ENCODE measurements around the gene ROBO2. TPM values are rescaled to one million over a fixed set of nuclear protein-coding genes. Genes with fewer than 3 reads are reported as not detected.

Gene ROBO2
- total RNA-seq, 2 donors from 2014 or later, result 1.4 to 3.4 TPM

DNA sequence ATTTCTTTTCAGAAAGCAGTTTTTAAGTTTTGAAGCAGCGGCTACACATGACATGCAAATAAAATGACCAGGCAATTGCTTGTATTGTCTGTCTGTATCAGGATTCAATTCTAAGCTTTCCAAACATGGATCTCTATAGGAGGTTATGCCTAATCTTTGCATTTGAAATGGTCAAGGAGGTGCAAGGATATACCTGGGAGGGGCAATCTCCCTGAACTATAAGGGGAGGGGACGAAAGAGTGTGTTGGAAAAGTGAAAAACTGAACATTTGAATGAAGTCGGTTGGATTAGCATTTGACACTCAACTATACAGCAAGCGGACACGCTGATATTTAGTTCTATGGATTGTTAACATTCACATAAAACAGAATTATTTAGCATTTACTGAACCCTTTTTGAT is 11.7 kb downstream of the ROBO2 start:
- intact Hi-C loops (cut with DNase I), result no loop called here
- DNase-seq (ENCODE audit: low spot score), result no peak

DNA sequence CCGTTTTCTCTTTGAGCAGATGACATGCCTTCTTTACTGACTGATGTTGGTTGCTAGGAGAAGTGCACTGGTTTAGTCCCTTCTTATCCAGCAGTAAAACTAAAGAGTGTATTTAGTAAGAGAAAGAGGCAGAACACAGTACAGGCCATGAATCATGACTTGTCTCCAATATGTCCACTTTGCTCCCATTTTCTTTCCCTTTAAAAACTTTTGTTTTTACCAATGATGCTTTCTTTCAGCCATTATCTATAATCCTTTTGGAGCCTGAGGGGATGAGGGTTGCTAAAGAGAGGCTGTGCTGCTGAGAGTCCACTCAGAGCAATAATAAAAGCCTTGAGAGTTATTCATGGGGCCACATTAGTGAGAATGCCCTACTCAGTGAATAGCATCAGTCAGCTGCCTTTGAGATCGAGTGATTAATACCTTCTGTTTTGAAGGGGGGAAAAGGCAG is 12.2 kb downstream of the ROBO2 start:
- no peak for DNase-seq (ENCODE audit: low spot score)
- intact Hi-C loops (cut with DNase I), result no loop called here

- no peak for DNase-seq (ENCODE audit: low spot score)
- intact Hi-C loops (cut with DNase I), result no loop called here
These were observed 13.1 kb downstream of the ROBO2 start for GRCh38 chr3:77052733-77053670.

GRCh38 chr3:77053795-77054194 is 13.9 kb downstream of the ROBO2 start:
- no peak for DNase-seq (ENCODE audit: low spot score)
- intact Hi-C loops (cut with DNase I), result no loop called here

GRCh38 chr3:77055841-77056341 is 16.0 kb downstream of the ROBO2 start:
- DNase-seq (ENCODE audit: low spot score), result no peak
- intact Hi-C loops (cut with DNase I), result no loop called here

DNA sequence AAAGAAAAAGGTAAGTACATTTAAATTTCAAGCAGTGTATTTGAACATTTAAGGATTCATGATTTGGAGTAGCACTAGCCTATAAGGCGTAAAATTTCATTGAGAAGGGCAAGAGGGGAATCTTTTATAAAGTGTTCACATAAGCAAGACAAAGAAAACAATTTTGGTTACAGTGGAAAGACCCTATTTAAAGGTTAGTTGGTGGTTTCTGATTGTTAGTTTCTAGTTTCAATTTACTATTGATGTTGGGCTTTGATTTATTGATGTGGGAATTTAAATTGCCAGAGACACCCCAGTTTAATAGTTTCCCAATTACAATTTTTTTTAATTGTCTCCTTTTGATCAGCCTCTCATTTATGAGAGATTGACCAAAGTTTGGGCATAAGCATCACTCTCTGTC is 19.5 kb downstream of the ROBO2 start:
- DNase-seq (ENCODE audit: low spot score), result no peak
- intact Hi-C loops (cut with DNase I), result no loop called here

GRCh38 chr3:77063423-77063822 is 23.5 kb downstream of the ROBO2 start:
- intact Hi-C loops (cut with DNase I), result no loop called here
- no peak for DNase-seq (ENCODE audit: low spot score)

DNA sequence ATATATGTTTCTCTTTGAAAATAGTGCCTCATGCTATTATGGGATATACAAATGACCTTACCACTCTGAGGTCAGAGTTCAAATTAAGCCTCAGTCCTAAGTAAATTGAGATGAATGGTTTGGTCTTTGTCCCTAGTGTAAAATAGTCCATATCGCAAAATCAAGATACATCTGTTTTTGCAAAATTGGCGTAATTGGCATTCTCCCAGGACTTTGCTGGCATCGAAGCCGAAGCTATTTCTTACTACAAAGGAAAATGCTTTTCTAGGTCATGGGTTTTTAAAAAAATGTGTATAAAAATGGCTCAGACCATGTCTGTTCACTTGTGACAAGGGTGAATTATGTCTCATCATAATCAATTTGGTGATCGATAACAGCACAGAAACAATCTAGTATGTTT is 25.9 kb downstream of the ROBO2 start:
- DNase-seq (ENCODE audit: low spot score), result no peak
- intact Hi-C loops (cut with DNase I), result no loop called here

- intact Hi-C loops (cut with DNase I), result no loop called here
- DNase-seq (ENCODE audit: low spot score), result no peak
These were observed 26.9 kb downstream of the ROBO2 start for GRCh38 chr3:77066829-77067228.

GRCh38 chr3:77068808-77069207 is 28.9 kb downstream of the ROBO2 start:
- intact Hi-C loops (cut with DNase I), result no loop called here
- no peak for DNase-seq (ENCODE audit: low spot score)

- DNase-seq (ENCODE audit: low spot score), result no peak
- intact Hi-C loops (cut with DNase I), result no loop called here
These were observed 31.5 kb downstream of the ROBO2 start for GRCh38 chr3:77071364-77071763.

- no peak for DNase-seq (ENCODE audit: low spot score)
- intact Hi-C loops (cut with DNase I), result no loop called here
These were observed 31.9 kb downstream of the ROBO2 start for GRCh38 chr3:77071809-77072208.

GRCh38 chr3:77072232-77072631 is 32.3 kb downstream of the ROBO2 start:
- intact Hi-C loops (cut with DNase I), result no loop called here
- no peak for DNase-seq (ENCODE audit: low spot score)

- no peak for DNase-seq (ENCODE audit: low spot score)
- intact Hi-C loops (cut with DNase I), result no loop called here
These were observed 38.4 kb downstream of the ROBO2 start for GRCh38 chr3:77078279-77078678.

DNA sequence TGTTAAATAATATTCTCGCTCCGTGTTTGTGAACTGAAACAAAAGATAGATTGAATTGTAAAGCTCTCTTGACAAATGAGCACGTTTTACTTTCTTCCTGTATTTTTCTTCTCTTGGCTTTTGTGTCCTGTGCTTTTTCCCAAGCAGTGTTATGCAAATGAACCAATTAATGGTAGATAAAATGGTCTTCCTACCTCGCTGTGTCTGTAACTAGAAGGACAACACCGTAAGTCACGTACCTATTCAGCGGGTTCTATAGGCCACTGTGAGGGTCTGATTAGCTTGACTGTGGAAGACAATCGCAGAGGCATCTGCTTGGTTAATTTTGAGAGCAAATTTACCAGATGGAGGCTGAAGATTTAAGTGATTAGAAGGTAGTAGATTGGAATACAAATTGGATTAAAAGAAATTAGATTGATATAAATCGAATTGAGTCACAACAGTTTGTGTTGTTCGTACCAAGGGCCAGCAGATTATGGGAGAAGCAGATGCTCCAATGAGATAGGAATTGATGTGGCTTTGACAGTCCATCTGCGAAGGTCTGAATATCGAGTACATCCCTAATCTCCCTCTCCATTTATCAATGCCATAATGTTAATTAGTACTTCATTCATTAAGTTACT is 40.2 kb downstream of the ROBO2 start:
- intact Hi-C loops (cut with DNase I), result no loop called here
- DNase-seq (ENCODE audit: low spot score), result no peak

GRCh38 chr3:77081240-77081661 is 41.4 kb downstream of the ROBO2 start:
- DNase-seq (ENCODE audit: low spot score), result no peak
- intact Hi-C loops (cut with DNase I), result no loop called here

DNA sequence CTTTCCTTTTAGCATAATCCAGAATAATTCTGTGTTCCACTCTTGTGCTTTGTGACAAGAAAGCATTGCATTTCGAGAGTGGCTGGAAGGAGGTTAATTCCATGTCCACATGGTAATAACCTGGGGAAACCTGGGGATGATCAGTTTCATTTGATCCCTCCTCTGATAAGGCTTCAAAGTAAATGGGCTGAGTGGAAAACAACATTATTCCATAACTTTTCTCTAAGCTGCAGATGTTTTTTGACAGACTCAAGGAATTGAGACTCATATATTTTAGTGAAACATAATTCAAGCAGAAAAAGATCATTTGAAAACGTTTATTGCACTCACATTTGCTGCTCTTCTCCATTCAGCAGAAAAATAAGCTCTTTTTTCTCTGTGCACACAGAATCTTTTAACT is 44.6 kb downstream of the ROBO2 start:
- no peak for DNase-seq (ENCODE audit: low spot score)
- intact Hi-C loops (cut with DNase I), result no loop called here

- DNase-seq (ENCODE audit: low spot score), result no peak
- intact Hi-C loops (cut with DNase I), result no loop called here
These were observed 46.5 kb downstream of the ROBO2 start for GRCh38 chr3:77086408-77086807.

DNA sequence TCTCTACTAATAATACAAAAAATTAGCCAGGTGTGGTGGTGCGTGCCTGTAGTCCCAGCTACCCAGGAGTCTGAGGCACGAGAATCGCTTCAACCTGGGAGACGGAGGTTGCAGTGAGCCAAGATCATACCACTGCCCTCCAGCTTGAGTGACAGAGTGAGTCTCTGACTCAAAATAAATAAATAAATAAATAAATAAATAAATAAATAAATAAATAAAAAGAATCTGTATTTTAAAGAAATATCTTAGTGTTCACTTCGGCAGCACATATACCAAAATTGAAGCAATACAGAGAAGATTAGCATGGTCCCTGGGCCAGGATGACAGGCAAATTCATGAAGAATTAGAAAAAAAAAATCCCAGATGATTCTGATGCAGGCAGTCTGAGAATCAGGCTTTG is 51.9 kb downstream of the ROBO2 start:
- DNase-seq (ENCODE audit: low spot score), result no peak

GRCh38 chr3:77093101-77093500 is 53.2 kb downstream of the ROBO2 start:
- no peak for DNase-seq (ENCODE audit: low spot score)
- intact Hi-C loops (cut with DNase I), result no loop called here

More for the DNA sequence above, 51.9 kb downstream of the ROBO2 start:
- intact Hi-C loops (cut with DNase I), result no loop called here

- no peak for DNase-seq (ENCODE audit: low spot score)
- intact Hi-C loops (cut with DNase I), result no loop called here
These were observed 56.2 kb downstream of the ROBO2 start for GRCh38 chr3:77096145-77096544.

All from posterior vena cava (tissue), 2 donors.